ENCODE results near the gene MXI1.

MXI1 gene

GRCh38 chr10:110207011-110207804 lies at the start of gene MXI1:
MXI1 (plus strand) TSS chr10:110207605; CDS start chr10:110207809, 204 bp downstream.
- no peaks in the 10 kb centered on the region for H3K27me3 ChIP-seq (ENCODE audit: control insufficient read depth in 1 of 2, insufficient read depth in 2 of 2, low read length in 2 of 2)
- peak within 1 kb of the TSS; percentile 80 to 87 for H3K4me3 ChIP-seq (ENCODE audit: low read depth in 1 of 2, low read length in 2 of 2)
- peak within 1 kb of the TSS; percentile 90 for H3K27ac ChIP-seq (ENCODE audit: low read depth, low read length)
- H3K9me3 ChIP-seq (ENCODE audit: low read length): no peaks in the 10 kb centered on the region
- peaks cover 15% of the 10 kb centered on the region for H3K4me1 ChIP-seq (ENCODE audit: insufficient read depth, low read length)
- H3K36me3 ChIP-seq (ENCODE audit: insufficient read depth, low read length): no peaks in the 10 kb centered on the region
- peak within 1 kb of the TSS; percentile 80 for H3K9ac ChIP-seq (ENCODE audit: low read length)

GRCh38 chr10:110158051-110159005 lies 49.1 kb upstream of the MXI1 start:
- no peak overlapping the region for H3K27ac ChIP-seq (ENCODE audit: low read depth, low read length)
- H3K9me3 ChIP-seq (ENCODE audit: low read length): no peaks in the 10 kb centered on the region
- H3K4me3 ChIP-seq (ENCODE audit: low read depth in 1 of 2, low read length in 2 of 2): no peak overlapping the region
- H3K9ac ChIP-seq (ENCODE audit: low read length): no peak overlapping the region
- H3K27me3 ChIP-seq (ENCODE audit: control insufficient read depth in 1 of 2, insufficient read depth in 2 of 2, low read length in 2 of 2): peaks cover 0 to 1% of the 10 kb centered on the region in 2 donors
- no peaks in the 10 kb centered on the region for H3K4me1 ChIP-seq (ENCODE audit: insufficient read depth, low read length)
- H3K36me3 ChIP-seq (ENCODE audit: insufficient read depth, low read length): no peaks in the 10 kb centered on the region

GRCh38 chr10:110160081-110160480 lies 47.3 kb upstream of the MXI1 start:
- no peaks in the 10 kb centered on the region for H3K27me3 ChIP-seq (ENCODE audit: control insufficient read depth in 1 of 2, insufficient read depth in 2 of 2, low read length in 2 of 2)

GRCh38 chr10:110160522-110160921 lies 46.9 kb upstream of the MXI1 start:
- H3K9me3 ChIP-seq (ENCODE audit: low read length): no peaks in the 10 kb centered on the region
- H3K27me3 ChIP-seq (ENCODE audit: control insufficient read depth in 1 of 2, insufficient read depth in 2 of 2, low read length in 2 of 2): no peaks in the 10 kb centered on the region
- H3K4me1 ChIP-seq (ENCODE audit: insufficient read depth, low read length): no peaks in the 10 kb centered on the region
- H3K27ac ChIP-seq (ENCODE audit: low read depth, low read length): no peak overlapping the region
- H3K4me3 ChIP-seq (ENCODE audit: low read depth in 1 of 2, low read length in 2 of 2): no peak overlapping the region
- H3K36me3 ChIP-seq (ENCODE audit: insufficient read depth, low read length): no peaks in the 10 kb centered on the region
- H3K9ac ChIP-seq (ENCODE audit: low read length): no peak overlapping the region

More at GRCh38 chr10:110160081-110160480, 47.3 kb upstream of the MXI1 start:
- Histone ChIP-seq H3K9ac (ENCODE audit: low read length) (no peak overlapping the region), H3K9me3 (ENCODE audit: low read length) (no peaks in the 10 kb centered on the region), H3K4me1 (ENCODE audit: insufficient read depth, low read length) (no peaks in the 10 kb centered on the region), H3K27ac (ENCODE audit: low read depth, low read length) (no peak overlapping the region), H3K36me3 (ENCODE audit: insufficient read depth, low read length) (no peaks in the 10 kb centered on the region), H3K4me3 (ENCODE audit: low read depth in 1 of 2, low read length in 2 of 2) (no peak overlapping the region)

- Histone ChIP-seq H3K4me1 (ENCODE audit: insufficient read depth, low read length) (no peaks in the 10 kb centered on the region), H3K4me3 (ENCODE audit: low read depth in 1 of 2, low read length in 2 of 2) (no peak overlapping the region), H3K27me3 (ENCODE audit: control insufficient read depth in 1 of 2, insufficient read depth in 2 of 2, low read length in 2 of 2) (peaks cover 0 to 5% of the 10 kb centered on the region in 2 donors), H3K9me3 (ENCODE audit: low read length) (no peaks in the 10 kb centered on the region), H3K36me3 (ENCODE audit: insufficient read depth, low read length) (no peaks in the 10 kb centered on the region), H3K27ac (ENCODE audit: low read depth, low read length) (no peak overlapping the region), H3K9ac (ENCODE audit: low read length) (no peak overlapping the region)
These were observed 44.7 kb upstream of the MXI1 start for GRCh38 chr10:110162741-110163145.

GRCh38 chr10:110163192-110163773 lies 44.1 kb upstream of the MXI1 start:
- H3K27me3 ChIP-seq (ENCODE audit: control insufficient read depth in 1 of 2, insufficient read depth in 2 of 2, low read length in 2 of 2): peaks cover 0 to 7% of the 10 kb centered on the region in 2 donors
- no peaks in the 10 kb centered on the region for H3K9me3 ChIP-seq (ENCODE audit: low read length)
- no peaks in the 10 kb centered on the region for H3K36me3 ChIP-seq (ENCODE audit: insufficient read depth, low read length)
- H3K27ac ChIP-seq (ENCODE audit: low read depth, low read length): no peak overlapping the region
- H3K9ac ChIP-seq (ENCODE audit: low read length): no peak overlapping the region
- no peaks in the 10 kb centered on the region for H3K4me1 ChIP-seq (ENCODE audit: insufficient read depth, low read length)
- H3K4me3 ChIP-seq (ENCODE audit: low read depth in 1 of 2, low read length in 2 of 2): no peak overlapping the region

- no peaks in the 10 kb centered on the region for H3K9me3 ChIP-seq (ENCODE audit: low read length)
These were observed 43.6 kb upstream of the MXI1 start for GRCh38 chr10:110163841-110164240.

GRCh38 chr10:110165239-110165638 lies 42.2 kb upstream of the MXI1 start:
- Histone ChIP-seq H3K9ac (ENCODE audit: low read length) (no peak overlapping the region), H3K36me3 (ENCODE audit: insufficient read depth, low read length) (no peaks in the 10 kb centered on the region), H3K4me3 (ENCODE audit: low read depth in 1 of 2, low read length in 2 of 2) (no peak overlapping the region), H3K27ac (ENCODE audit: low read depth, low read length) (no peak overlapping the region), H3K9me3 (ENCODE audit: low read length) (no peaks in the 10 kb centered on the region), H3K4me1 (ENCODE audit: insufficient read depth, low read length) (no peaks in the 10 kb centered on the region), H3K27me3 (ENCODE audit: control insufficient read depth in 1 of 2, insufficient read depth in 2 of 2, low read length in 2 of 2) (peaks cover 0 to 23% of the 10 kb centered on the region in 2 donors)

More at GRCh38 chr10:110163841-110164240, 43.6 kb upstream of the MXI1 start:
- Histone ChIP-seq H3K4me1 (ENCODE audit: insufficient read depth, low read length) (no peaks in the 10 kb centered on the region), H3K27ac (ENCODE audit: low read depth, low read length) (no peak overlapping the region), H3K36me3 (ENCODE audit: insufficient read depth, low read length) (no peaks in the 10 kb centered on the region), H3K9ac (ENCODE audit: low read length) (no peak overlapping the region), H3K27me3 (ENCODE audit: control insufficient read depth in 1 of 2, insufficient read depth in 2 of 2, low read length in 2 of 2) (peaks cover 0 to 13% of the 10 kb centered on the region in 2 donors), H3K4me3 (ENCODE audit: low read depth in 1 of 2, low read length in 2 of 2) (no peak overlapping the region)

GRCh38 chr10:110167149-110167548 lies 40.3 kb upstream of the MXI1 start:
- H3K4me1 ChIP-seq (ENCODE audit: insufficient read depth, low read length): no peaks in the 10 kb centered on the region
- H3K9ac ChIP-seq (ENCODE audit: low read length): no peak overlapping the region
- H3K4me3 ChIP-seq (ENCODE audit: low read depth in 1 of 2, low read length in 2 of 2): no peak overlapping the region
- H3K27ac ChIP-seq (ENCODE audit: low read depth, low read length): no peak overlapping the region
- H3K9me3 ChIP-seq (ENCODE audit: low read length): no peaks in the 10 kb centered on the region
- no peaks in the 10 kb centered on the region for H3K36me3 ChIP-seq (ENCODE audit: insufficient read depth, low read length)
- peaks cover 0 to 23% of the 10 kb centered on the region in 2 donors for H3K27me3 ChIP-seq (ENCODE audit: control insufficient read depth in 1 of 2, insufficient read depth in 2 of 2, low read length in 2 of 2)

GRCh38 chr10:110168601-110169481 lies 38.6 kb upstream of the MXI1 start:
- H3K4me1 ChIP-seq (ENCODE audit: insufficient read depth, low read length): no peaks in the 10 kb centered on the region
- no peak overlapping the region for H3K27ac ChIP-seq (ENCODE audit: low read depth, low read length)
- no peaks in the 10 kb centered on the region for H3K9me3 ChIP-seq (ENCODE audit: low read length)
- H3K27me3 ChIP-seq (ENCODE audit: control insufficient read depth in 1 of 2, insufficient read depth in 2 of 2, low read length in 2 of 2): peaks cover 0 to 23% of the 10 kb centered on the region in 2 donors
- no peak overlapping the region for H3K4me3 ChIP-seq (ENCODE audit: low read depth in 1 of 2, low read length in 2 of 2)
- H3K36me3 ChIP-seq (ENCODE audit: insufficient read depth, low read length): no peaks in the 10 kb centered on the region
- no peak overlapping the region for H3K9ac ChIP-seq (ENCODE audit: low read length)
